ENCODE results near the gene KRTAP10-3. TPM values are rescaled to one million over a fixed set of nuclear protein-coding genes. Genes with fewer than 3 reads are reported as not detected.
A peak's percentile ranks its signal among the peaks of the same experiment; 100 is the strongest.

Gene KRTAP10-3
- total RNA-seq, 1 donor from 2014 or later: not detected

DNA sequence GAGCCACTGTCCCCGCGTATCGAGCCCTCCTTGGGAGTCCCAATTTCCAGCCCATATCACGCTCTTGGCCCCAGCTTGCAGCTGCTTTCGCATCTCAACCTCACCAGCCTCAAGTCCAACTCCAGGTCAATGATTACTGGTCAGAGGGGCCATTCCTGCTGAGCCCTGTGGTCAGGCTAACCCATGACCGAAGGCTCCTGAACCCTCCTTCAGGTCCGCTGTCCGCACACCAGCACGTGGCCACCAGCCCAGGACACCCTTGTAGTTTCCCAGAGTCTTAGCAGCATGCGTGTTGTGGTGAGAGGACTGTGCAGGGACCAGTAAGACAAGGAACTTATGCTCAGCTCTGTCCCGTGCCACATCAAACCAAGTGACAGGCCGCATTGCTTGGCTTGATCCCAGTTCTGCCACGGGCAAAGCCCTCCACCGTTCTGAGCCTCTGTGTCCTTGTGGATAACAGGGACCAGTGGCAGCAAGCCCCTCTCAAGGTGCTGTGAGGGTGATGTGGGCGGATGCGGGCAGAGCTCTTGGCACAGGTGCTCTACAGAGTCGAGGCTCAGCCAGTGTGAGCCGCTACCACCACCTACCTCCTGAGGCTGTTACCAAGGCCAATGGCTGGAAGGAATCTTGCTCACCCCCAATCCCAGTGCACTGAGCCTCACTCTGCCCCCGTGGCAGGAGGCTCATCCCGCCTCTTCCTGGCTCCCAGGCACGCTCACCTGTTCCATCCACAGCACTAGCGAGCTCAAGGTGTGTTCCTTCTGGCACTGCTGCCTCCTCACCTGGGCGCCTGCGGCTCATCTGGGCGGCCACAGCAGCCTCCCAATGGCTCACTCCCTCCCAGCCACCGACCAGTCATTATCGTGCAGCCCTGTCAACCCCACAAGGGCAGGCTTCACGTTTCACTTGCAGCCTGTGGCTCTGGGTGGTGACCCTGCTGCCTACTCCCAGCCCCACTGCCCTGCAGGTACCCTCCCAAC lies 39.0 kb downstream of the KRTAP10-3 start:
- no peak for DNase-seq (ENCODE audit: low spot score)

GRCh38 chr21:44518686-44519085 lies 39.9 kb downstream of the KRTAP10-3 start:
- DNase-seq (ENCODE audit: low spot score): no peak

DNA sequence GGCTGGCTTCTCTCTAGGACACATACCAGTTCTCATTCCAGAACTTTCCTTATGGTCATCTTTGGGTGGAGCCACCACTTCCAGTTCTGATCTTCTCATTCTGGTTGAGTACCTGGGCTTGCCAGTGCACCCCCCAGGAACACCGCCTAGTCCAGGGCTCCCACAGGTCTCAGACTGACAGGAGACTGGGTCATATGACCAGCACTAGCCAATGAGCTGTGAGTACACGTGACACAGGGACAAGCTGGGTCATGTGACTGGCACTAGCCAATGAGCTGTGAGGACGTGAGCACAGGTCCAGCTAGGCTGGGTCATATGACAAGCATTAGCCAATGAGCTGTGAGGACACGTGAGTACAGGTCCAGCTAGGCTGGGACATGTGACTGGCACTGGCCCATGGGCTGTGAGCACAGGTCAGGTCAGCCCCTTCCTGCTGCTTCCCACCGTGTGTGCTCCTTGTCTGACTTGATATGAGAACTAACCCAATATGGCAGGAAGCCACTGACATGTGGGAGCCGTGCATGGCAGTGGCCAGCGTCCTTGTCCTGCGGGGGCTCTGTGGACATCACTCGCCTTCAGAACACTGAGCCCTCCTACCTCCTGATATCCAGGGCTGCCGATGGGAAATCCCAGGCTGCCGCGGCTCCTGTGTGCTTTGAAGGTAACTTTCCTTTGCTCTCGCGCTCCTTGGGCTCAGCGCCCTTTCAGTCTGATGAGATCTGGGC lies 41.3 kb downstream of the KRTAP10-3 start:
- no peak for DNase-seq (ENCODE audit: low spot score)

- DNase-seq (ENCODE audit: low spot score): no peak
Measured at GRCh38 chr21:44516828-44517174, 41.8 kb downstream of the KRTAP10-3 start.

GRCh38 chr21:44516342-44516741 lies 42.3 kb downstream of the KRTAP10-3 start:
- no peak for DNase-seq (ENCODE audit: low spot score)

DNA sequence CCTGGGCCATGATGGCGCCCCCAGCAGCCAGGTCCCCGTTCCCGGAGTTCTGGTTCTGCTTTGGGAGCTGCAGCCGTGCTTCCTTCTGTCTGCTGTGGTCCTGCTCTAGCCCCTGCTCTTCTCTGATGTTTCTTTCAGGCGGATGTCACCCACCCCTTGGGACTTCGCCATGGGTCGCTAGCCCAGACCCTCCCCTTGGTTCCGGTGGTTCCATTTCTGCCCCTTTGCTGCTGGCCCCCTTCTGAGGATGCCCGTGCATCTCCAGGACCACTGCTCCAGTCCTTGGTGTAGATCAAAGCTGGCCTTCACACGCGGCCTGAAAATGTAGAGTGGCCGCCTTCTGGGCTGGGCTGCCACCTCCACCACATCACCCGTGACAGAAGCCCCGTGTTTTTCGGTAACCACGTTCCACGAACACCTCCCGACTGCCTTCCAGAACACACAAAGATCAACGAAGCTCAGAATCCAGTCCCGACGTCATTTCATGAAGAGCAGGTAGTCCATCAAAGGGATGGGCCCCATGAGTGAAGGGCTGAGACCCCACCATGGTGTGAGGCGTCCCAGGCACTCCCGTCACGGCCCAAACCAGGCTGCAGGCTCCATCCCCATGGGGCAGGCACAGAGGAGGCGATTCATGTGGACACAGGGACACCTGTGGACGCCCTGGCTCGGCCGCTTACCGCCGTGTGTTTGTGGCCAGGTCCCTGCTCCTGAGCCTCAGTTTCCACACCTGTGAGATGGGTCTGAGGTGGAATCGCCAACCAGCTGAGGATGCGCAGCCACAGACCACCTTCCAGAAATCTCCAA lies 43.0 kb downstream of the KRTAP10-3 start:
- no peak for DNase-seq (ENCODE audit: low spot score)

DNA sequence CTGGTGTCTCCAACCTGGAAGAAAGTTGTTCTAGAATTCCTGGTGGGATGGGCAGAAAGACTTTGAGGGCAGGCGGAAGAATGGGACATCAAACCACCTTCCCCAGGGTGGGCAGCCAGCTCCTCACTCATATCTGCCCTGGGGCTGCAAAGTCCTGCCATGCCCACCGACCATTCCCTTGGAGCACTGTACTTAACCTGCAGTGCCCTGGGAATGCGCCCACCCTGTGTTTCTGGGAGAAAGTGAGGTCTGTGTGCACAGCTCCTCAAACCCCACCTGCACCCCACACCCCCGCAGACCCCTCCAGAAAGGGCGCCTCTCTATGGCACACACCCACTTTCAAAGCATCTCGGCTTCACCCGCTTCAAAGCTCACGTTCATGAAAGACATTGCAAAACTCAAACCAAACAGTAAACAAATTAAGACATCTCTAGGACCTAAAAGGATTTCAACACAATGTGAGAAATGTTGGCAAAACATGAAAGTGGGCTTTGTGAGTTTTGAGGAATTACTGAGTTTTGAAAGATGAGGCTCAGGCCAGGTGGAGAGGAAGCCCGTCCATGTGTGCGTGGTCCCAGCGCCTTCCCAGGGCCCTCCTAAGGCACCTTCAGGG lies 43.7 kb downstream of the KRTAP10-3 start:
- no peak for DNase-seq (ENCODE audit: low spot score)

- DNase-seq (ENCODE audit: low spot score): no peak
Measured at GRCh38 chr21:44514218-44514520, 44.4 kb downstream of the KRTAP10-3 start.

GRCh38 chr21:44513389-44514217 lies 45.0 kb downstream of the KRTAP10-3 start:
- no peak for DNase-seq (ENCODE audit: low spot score)

DNA sequence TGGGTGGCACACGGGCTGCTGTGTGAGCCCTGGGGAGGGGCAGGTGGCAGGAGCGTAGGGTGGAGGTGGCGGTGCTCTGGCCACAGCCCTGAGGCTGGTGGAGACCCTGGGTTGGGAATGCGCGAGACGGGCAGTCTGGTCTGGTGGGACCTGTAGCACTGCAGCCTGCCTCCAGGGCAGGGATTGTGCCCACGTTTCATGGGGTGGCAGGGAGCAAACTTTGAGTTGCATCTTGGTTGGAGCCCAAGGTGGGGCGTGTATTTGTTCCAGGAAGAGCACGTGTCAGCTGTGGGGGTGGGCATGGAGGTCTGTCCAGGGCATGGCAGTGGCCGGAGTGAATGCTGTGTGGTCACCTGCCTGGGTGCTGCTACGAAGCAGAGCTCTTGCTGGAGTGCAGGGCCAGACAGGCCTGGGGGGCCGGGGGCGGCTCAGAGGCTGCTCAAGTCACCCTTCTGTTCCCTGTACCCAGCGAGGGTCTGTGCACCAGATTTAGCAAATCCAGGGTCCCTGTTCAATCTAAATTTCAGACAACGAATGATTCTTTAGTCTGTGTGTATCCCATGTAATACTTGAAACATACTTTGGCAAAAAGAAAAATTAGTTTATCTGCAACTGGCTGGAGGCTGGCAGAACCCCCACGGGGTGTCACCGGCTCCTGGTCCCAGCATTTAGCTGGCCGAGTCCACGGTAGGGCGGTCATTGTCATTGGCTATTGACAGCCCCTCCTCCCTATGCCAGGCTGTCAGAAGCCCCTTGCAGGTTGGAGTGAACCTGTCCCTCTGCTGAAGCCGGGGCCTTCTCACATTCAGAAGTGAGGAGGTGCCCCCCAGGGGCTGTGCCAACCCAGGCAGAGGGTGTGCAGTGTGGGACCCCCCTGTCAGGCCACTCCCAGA lies 45.9 kb downstream of the KRTAP10-3 start:
- no peak for DNase-seq (ENCODE audit: low spot score)

- DNase-seq (ENCODE audit: low spot score): no peak
Measured at GRCh38 chr21:44511938-44512275, 46.7 kb downstream of the KRTAP10-3 start.

- no peak for DNase-seq (ENCODE audit: low spot score)
Measured at GRCh38 chr21:44511219-44511937, 47.2 kb downstream of the KRTAP10-3 start.

GRCh38 chr21:44510508-44511218 lies 47.9 kb downstream of the KRTAP10-3 start:
- peak; percentile 55 for DNase-seq (ENCODE audit: low spot score)

GRCh38 chr21:44510109-44510507 lies 48.5 kb downstream of the KRTAP10-3 start:
- DNase-seq (ENCODE audit: low spot score): no peak

DNA sequence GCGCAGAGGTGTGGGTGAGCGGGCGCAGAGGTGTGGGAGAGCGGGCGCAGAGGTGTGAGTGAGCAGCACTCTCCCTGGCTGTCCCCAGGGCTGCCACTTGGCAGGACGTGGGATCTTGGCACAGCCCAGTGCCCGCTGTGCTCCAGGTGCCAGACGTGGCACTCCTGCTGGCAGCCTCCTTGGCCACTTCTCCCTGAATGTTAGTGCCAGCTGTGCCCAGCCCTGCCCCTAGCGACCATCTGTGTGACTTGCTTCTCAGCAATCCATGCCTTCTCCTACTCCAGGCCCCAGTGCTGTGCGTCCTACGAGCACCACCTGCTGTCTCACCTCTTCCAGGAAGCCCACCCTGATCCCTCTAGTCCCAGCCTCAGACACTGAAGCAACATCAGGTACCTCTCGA lies 49.1 kb downstream of the KRTAP10-3 start:
- peak; percentile 14 for DNase-seq (ENCODE audit: low spot score)

- no peak for DNase-seq (ENCODE audit: low spot score)
Measured at GRCh38 chr21:44508711-44509445, 49.7 kb downstream of the KRTAP10-3 start.

GRCh38 chr21:44508426-44508710 lies 50.2 kb downstream of the KRTAP10-3 start:
- DNase-seq (ENCODE audit: low spot score): no peak

Measured in mucosa of gallbladder (tissue), 1 donor.